GM12865 (cell line): Measurements from ENCODE around the gene MINK1.
A peak's percentile ranks its signal among the peaks of the same experiment; 100 is the strongest.

Experiments
- DNase-seq: peaks from one replicate; pipeline ENCODE4 v3.0.0; 2010; ENCODE audit warnings: low read depth
- H3K4me3 ChIP-seq: 2 replicates; pipeline ENCODE4 v1.5.1; 2011; ENCODE audit warnings: mild to moderate bottlenecking, low read depth, low read length, control low read depth
- TF ChIP-seq, protein P1 (sequence below): IDR thresholded peaks from 2 replicates; pipeline ENCODE4 v1.5.1; 2011; ENCODE audit warnings: low read length, control low read depth, low read depth, inconsistent platforms; ENCODE audit not compliant: insufficient read depth; ENCODE audit errors: missing control alignments

MINK1 gene

DNA sequence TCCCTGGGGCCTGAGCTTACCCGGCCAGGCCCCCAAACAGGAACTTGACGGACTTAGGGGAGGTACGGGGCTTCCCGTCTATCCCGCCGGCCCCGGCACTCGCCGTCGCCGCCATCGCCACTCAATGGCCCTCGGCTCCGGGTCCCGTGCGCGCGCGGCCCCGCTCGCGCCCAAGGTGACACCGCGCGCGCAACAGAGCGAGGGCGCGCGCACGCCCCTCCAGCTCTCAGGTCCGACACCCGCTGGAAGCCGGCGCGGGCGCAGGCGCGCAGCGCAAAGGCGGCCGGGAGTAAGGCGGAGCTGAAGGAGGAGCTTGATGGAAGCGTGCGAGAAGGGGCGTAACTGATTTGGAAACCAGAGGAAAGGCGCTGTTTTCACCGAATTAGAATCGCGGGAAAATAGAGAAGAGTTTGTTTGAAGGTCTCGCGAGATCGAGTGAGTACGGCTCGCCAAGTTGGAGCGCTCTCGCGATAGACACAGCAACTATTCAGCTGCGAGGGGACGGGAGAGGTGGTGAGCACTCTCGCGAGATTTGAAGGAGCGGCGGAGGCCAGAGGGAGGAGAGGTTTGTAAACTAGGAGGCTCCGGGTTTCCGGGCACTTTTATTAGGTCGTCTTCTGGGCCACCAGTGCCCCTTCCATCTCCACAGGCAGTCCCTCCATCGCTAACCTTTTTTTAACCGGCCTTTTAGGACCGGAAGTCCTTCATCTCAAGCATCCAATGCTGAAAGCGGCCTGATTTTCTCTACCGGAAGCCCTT is 106.8 kb downstream of the MINK1 start, which contains the start of the genes RNF167 and SLC25A11:
RNF167 (plus strand) TSS at position 473 of the 759 bp plus-strand sequence. CDS start 642 bp downstream, outside the sequence.
SLC25A11 (minus strand) TSS at position 251 of the 759 bp plus-strand sequence; CDS start at position 115, 136 bp downstream.
- peak within 1 kb of the TSS; percentile 97 for H3K4me3 ChIP-seq
- DNase-seq: peak; percentile 100
- TF ChIP-seq, protein P1, sequence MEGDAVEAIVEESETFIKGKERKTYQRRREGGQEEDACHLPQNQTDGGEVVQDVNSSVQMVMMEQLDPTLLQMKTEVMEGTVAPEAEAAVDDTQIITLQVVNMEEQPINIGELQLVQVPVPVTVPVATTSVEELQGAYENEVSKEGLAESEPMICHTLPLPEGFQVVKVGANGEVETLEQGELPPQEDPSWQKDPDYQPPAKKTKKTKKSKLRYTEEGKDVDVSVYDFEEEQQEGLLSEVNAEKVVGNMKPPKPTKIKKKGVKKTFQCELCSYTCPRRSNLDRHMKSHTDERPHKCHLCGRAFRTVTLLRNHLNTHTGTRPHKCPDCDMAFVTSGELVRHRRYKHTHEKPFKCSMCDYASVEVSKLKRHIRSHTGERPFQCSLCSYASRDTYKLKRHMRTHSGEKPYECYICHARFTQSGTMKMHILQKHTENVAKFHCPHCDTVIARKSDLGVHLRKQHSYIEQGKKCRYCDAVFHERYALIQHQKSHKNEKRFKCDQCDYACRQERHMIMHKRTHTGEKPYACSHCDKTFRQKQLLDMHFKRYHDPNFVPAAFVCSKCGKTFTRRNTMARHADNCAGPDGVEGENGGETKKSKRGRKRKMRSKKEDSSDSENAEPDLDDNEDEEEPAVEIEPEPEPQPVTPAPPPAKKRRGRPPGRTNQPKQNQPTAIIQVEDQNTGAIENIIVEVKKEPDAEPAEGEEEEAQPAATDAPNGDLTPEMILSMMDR: no peak

DNA sequence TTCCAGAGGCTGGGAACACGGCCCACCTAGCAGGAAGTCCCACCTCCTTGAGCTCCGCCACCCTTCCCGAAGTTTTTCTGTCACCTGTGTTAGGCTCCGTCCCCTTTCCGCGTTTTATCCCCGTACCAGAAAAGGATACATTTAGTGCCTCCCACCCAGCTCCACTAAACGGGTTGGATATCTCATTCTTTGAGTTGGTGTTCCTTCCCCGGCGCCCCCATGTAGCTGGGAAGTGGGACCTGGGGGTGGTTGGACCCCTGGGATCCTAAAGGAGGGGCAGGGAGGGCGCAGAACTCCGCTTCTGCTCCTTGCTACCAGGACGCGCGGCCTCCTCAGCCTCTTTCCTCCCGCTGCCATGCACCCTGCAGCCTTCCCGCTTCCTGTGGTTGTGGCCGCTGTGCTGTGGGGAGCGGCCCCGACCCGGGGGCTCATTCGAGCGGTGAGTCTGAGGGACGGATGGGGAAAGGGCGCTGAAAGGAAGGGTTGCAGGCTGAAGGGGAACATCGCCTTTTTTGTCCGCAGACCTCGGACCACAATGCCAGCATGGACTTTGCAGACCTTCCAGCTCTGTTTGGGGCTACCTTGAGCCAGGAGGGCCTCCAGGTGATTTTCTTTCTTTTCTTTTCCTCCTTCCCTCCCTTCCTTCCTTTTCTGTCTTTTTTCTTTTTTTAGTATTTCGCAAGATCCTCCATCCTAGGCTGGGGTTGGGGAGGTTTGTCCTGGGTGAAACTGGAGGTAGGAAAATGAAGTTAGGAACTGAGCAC is 107.6 kb downstream of the MINK1 start:
- DNase-seq: peak; percentile 67
- H3K4me3 ChIP-seq: peak overlapping the region; percentile 97
- TF ChIP-seq, protein P1: no peak

DNA sequence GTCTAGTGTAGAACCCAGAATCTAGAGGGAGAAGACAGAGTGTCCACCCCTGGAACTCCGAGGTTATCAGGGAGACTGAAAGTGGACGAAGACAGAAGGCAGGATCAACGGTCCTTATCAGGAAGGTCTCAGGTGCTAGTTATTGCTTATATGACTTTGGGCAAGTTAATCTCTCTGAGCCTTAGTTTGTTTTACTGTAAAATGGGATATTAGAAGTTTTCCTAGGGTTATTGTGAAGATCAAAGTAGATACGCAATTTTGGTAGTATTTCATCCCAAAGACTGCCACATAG is 108.1 kb downstream of the MINK1 start:
- TF ChIP-seq, protein P1: no peak
- H3K4me3 ChIP-seq: peak overlapping the region; percentile 97
- no peak for DNase-seq

- no peak overlapping the region for H3K4me3 ChIP-seq
- DNase-seq: no peak
- TF ChIP-seq, protein P1: no peak
Observed at GRCh38 chr17:4942760-4943508, 109.8 kb downstream of the MINK1 start.

GRCh38 chr17:4944163-4944553 is 111.0 kb downstream of the MINK1 start:
- TF ChIP-seq, protein P1: no peak
- peak; percentile 87 for DNase-seq
- peak overlapping the region; percentile 81 for H3K4me3 ChIP-seq

GRCh38 chr17:4944554-4945175 is 111.5 kb downstream of the MINK1 start:
- TF ChIP-seq, protein P1: no peak
- DNase-seq: peak; percentile 75
- H3K4me3 ChIP-seq: peak overlapping the region; percentile 81
